Keratinocyte (primary cell): Measurements from ENCODE around the gene PMPCB.

Source experiments
- EZH2 ChIP-seq: IDR thresholded peaks from one replicate; pipeline ENCODE4 v1.6.1; 2012; ENCODE audit warnings: inconsistent platforms, mild to moderate bottlenecking, low read length, moderate library complexity
- TF ChIP-seq, protein P1 (sequence below), 3 experiments: IDR thresholded peaks in 1 of 3; conservative IDR thresholded peaks in 1 of 3; optimal IDR thresholded peaks in 1 of 3; 2 replicates in 2 of 3; 3 replicates in 1 of 3; pipeline versions ENCODE3 to v1.5.1; 2011; ENCODE audit warnings: low read length in 3 of 3, mild to moderate bottlenecking in 3 of 3, moderate library complexity in 2 of 3, control low read depth in 1 of 3, inconsistent platforms in 1 of 3; ENCODE audit not compliant: insufficient read depth in 2 of 3; ENCODE audit errors: extremely low read depth in 1 of 3

GRCh38 chr7:103343332-103343731 lies 46.1 kb downstream of the PMPCB start:
- TF ChIP-seq, protein P1, sequence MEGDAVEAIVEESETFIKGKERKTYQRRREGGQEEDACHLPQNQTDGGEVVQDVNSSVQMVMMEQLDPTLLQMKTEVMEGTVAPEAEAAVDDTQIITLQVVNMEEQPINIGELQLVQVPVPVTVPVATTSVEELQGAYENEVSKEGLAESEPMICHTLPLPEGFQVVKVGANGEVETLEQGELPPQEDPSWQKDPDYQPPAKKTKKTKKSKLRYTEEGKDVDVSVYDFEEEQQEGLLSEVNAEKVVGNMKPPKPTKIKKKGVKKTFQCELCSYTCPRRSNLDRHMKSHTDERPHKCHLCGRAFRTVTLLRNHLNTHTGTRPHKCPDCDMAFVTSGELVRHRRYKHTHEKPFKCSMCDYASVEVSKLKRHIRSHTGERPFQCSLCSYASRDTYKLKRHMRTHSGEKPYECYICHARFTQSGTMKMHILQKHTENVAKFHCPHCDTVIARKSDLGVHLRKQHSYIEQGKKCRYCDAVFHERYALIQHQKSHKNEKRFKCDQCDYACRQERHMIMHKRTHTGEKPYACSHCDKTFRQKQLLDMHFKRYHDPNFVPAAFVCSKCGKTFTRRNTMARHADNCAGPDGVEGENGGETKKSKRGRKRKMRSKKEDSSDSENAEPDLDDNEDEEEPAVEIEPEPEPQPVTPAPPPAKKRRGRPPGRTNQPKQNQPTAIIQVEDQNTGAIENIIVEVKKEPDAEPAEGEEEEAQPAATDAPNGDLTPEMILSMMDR (optimal IDR thresholded peaks at IDR 0.05 in 1 of 3, IDR thresholded peaks at IDR 0.05 in 1 of 3, conservative IDR thresholded peaks at IDR 0.05 in 1 of 3; ENCODE audit: extremely low read depth in 1 of 3, insufficient read depth in 2 of 3, low read length in 3 of 3), result no peak
- TF ChIP-seq EZH2, result no peak
